ENCODE results near the gene C1QA. TPM values are rescaled to one million over a fixed set of nuclear protein-coding genes. Genes with fewer than 3 reads are reported as not detected.
"Not testable (repeated sequence)": the region's sequence is repeated elsewhere in the genome, so short reads cannot be mapped to it uniquely, and the experiment has no call there.

The C1QA gene
- polyA plus RNA-seq, 12 donors: 20.9 to 37.3 (median 26.2) TPM; not detected in 1

DNA sequence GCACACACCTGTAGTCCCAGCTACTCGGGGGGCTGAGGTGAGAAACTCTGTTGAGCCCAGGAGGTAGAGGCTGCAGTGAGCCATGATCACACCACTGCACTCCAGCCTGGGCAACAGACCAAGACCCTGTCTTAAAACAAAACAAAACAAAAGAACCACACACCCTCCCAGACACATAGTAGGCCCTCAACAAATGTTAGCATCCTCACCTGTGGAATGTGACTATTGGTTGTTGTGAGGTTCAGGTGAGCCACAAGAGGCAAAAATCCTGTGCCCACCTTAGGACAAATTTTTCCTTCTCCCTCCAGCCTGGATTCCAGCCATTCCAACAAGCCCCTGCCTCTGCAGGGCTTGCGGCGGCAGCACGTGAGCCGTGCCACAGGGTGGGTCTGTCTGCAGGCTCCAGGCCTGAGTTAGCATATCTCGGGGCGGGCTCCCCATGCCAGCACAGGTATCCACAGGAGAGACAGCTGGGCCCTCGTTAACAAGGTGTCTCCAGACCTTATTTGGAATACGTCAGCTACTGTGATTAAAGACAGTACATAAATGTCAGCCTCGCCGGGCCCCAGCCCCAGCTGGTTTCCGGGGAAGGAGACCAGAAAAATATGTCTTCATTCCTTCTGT, 34.0 kb downstream of the C1QA start:
- no peak for DNase-seq

DNA sequence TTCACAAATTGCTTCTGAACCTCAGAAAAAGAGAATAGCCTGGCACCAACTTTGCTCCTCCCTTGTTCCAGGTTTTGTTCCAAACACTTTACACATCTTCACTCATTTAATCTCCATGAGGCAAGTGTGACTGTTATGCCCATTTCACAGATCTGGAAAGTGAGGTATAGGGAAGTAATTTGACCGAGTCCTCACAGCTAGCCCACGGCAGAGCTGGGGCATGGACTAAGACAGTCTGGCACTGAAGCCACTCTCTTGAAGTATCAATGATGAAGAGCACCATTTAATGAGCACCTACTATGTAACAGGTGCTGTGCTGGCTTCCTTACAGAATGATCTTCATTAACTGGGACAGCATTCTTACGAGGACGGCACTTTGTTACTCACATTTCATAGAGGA, 35.6 kb downstream of the C1QA start:
- no peak for DNase-seq

DNA sequence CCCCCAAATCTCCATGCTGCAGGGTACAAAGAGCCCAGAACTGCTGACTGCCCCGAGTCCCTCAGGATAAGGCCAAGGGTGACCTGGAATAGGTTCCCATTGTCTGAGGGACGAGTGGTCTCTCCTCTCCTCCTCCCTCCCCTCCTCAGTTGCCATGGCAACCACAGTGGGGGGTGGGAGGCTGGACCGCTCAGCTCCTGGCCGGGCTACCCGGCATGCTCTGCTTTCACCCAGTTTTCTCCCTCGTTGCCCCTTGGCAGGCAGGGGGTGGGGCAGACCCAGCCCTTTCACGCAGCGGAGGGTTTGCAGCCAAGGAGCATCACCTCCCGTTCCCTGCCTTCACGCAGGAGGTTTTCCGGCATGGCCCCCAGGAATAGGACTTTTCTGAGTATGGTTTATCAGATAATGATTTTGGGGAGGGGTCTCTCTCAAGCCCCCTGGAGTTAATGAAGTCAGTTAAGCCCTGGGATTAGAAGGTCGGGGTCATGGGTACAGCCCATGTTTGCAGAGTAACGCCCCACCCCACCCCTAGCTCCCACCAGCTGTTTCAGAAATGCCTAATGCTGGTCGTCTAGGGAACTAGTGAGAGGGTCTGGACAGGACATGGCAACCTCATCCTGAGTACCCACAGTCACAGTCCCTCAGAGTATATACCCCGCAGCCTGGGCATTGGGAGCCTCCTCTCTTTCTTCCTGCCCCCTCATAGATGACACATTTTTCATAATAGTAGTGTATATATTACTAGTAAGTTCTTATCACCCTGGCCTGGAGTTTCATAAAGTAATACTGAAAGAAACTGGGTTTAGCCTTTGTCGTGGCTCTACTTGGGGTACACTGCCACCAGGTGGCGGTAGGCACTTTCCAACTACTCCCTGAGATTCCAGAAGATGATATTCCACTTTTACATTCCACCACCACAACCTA, 37.3 kb downstream of the C1QA start:
- peak; percentile 75 for DNase-seq

DNA sequence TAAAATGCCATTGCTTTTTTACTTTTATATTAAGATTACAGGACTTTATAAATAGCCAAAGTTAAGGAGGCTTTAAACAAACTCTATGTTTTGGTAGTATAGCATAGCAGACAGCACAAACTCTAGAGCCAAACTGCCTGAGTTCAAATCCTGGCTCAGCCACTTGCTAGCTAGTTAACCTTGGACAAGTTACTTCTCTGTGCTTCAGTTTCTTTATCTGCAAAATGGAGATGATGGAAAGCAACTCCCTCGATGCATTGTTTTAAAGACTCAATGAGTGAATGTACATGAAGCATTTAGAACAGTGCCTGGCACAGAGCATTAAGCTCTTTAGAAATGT, 38.0 kb downstream of the C1QA start:
- no peak for DNase-seq

DNA sequence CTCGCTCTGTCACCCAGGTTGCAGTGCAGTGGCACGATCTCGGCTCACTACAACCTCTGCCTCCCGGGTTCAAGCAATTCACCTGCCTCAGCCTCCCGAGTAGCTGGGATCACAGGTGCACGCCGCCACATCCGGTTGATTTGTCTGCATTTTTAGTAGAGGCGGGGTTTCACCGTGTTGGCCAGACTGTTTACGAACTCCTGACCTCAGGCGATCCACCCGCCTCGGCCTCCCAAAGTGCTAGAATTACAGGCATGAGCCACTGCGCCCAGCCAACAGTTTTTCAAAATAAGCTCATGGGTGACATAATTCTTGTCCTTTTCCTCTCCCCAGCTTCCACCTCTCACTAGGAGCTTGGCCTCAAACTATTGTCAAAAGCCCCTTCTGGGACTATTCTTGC, 39.7 kb downstream of the C1QA start:
- not testable (repeated sequence) for DNase-seq

DNA sequence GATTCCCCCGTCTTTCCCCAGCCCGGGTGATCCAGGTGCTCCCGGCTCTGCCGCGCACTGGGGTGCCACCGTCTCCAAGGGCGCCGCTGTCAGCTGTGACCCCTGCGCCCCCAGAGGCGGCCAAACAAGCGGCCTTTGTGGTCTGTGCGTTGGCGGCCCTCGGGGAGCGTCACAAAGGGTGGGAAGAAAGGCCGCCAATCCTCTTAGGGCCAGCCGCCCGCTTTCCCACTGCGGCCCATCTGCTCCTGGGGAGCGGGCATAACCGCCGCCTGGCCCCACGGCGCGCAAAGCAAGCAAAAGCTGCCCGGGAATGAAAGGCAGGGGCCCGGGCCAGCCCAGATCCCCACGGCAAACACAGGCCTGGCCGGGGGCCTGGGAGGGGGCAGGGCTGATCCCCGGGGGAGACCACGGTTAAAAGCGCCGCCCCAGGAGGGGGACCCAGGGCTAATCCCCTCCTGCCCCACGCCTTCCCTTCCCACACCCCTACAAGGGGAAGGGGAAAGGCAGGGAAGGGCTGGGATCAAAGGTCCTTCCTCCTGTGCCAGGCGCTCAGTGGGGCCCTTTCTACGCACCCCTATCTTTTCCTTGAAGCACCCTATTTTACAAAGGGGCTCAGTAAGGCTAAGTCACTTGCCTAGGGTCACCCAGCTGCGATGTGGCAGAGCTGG, 40.6 kb downstream of the C1QA start:
- no peak for DNase-seq

DNA sequence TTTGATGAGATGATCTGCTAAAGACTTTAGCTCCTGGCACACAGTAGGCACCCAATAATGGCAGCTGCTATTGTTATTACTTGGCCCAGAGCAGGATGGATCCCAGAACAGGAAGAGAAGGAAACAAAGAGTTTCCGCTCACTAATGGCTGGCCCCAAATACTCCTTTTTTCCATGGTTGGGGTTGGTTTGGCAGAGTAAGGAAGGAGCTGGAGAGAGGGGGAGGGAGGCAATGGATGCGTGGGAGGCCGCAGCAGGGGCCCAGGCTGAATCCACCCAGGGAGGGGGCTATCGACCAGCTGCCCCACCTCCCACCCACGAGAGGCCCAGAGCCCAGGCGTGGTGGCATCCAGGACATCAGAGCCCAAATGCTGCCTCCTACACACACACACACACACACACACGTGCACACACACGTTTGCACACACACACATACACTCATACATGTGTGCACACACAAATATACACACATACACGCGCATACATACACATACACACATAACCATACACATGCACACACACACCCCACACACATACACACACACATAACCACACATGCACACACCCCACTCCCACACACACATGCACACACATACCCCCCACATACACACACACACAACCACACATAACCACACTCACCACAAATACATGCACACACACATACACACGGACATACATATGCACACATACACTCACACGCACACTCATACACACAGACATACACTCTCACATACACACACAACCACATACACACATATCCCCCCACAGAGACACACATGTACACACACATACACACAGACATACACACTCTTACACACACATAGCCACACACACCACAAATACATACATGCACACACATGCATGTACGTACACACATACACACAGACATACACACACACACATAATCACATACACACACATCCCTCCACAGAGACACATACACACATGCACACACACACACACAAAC, 41.8 kb downstream of the C1QA start:
- DNase-seq: peak; percentile 54

DNA sequence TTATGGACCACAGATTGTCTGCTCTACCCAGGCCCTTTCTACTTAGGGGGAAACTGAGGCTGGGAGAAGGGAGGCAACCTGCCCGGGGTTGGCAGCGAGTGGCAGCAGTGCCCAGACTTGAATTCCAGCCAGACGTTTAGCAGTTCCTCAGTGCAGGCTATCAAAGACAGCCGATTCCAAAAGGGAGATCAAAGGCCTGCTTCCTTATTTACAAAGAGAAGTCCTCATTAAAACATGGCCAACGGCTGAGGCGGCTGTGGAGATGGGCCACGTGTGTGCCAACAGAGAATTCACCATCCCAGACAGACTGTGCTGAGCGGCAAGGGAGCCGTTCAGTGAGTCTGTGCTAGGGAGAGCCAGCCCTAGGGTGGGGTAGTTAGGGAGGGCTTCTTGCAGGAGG, 44.3 kb downstream of the C1QA start:
- no peak for DNase-seq

DNA sequence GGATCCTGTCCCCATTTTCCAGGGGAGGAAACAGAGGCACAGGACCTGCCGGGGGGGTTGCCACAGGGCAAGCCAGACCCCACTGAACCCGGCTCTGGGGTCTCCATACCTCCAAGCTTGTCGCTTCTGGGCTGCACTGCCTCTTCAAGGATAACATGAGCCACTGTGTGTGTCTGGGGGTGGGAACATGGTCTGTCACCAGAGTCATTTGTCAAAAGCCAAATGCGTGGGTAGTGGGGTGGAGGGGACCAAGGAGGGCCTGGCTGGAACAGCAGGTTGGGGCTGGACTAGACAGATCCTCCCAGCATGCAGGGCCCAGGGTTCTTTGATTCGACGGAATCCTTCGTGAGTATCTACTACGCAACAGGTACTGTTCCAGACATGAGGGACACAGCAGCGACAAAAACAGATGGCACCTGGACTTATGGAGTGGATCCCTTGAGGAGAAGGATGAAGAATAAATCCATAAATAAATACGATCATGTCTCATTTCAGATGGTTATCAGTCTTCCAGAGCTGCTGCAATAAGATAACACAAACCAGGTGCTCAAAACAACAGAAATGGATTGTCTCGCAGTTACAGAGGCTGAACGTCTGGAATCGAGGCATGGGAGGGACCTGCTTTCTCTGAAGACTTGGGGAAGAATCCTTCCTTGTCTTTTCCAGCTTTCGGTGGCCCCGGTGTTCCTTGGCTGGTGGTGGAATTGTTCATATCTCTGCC, 45.3 kb downstream of the C1QA start:
- no peak for DNase-seq

DNA sequence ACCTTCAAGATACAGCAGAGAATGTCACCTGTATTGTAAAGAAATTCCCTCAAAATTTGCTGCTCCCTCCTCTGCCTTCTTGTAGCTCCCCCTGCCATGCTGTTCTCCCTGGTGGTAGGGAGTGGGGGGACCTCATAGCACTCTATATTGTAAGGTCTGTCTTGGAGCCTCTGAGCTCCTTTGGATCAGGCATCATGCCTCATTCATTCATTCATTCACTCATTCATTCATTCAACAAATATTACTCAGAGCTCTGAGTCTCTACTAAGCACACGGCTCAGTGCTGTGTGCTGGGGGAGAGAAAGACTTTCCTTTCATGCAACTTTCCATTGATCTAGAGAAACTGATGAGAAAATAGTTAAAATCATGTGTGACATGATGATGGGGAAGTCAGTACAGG, 47.1 kb downstream of the C1QA start:
- DNase-seq: no peak

DNA sequence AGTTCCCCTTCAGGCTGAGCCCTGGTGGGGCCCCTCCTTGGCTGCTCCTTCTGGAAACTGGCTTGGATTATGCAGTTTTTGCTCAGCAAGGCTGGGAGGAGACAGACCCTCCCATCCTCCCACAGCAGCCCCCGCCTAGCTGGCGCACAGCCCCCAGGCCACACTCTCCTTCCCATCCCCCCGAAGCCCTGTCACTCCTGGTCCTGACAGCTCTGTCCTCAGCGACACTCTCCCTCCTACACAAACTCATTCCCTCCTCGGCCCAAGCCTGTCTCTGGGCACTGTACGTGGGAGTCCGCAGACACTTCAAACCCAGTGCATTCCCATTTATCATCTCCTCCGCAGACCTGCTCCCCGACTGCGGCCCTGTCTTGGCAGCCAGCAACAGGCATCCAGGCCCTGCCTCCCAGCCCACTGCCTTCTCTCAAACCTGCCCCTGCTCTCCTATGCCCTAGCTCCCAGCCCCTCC, 49.2 kb downstream of the C1QA start:
- DNase-seq: peak; percentile 78

DNA sequence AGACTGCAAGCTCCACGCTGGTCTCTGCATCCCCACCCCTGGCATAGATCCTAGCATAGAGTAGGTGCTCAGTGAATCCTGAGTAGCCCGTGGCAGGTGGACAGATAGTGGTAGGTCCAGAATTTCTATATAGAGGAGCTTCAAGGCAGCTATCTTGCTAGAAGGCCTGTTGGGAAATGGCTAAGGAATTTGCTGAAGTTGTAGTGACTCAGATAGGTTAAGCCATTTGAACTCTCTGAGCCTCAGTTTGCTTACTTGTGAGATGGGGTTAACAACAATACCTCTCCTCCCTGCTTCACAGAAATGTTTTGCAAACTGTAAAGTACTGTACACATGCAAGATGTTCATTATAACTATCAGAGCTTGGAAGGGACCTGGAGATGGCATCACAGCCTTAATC, 50.8 kb downstream of the C1QA start:
- DNase-seq: no peak

DNA sequence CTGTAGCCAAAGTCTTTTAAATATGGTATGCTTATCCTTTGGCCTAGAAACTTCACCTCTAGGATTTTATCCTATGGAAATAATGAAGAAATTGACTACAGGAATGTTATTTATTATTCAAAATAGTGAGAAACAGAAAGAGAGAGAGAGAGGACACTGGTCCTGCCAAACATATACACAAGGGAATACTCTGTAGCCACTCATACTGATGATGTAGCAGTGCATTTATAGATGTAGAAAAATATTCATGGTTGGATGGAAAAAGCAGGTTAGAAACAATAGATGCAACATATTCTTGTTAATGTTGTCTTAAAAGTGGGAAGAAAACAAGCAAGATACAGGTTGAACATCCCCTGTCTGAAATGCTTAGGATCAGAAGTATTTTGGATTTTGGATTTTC, 52.0 kb downstream of the C1QA start:
- no peak for DNase-seq

Other genes with a start within 250 kb of the C1QA start
- gene ZBTB40, start 184.8 kb upstream of the C1QA start, polyA plus RNA-seq (ENCODE audit: insufficient read length in 12 of 12): 10 to 100 TPM in 11 of 12 donors, not detected in 1; 11.1 to 16.1 (median 12.6) TPM
- under 1 TPM in 3 of 12 donors, not detected in 9; 0.05 to 0.12 (median 0.08) TPM for gene EPHA8, start 73.1 kb upstream of the C1QA start, polyA plus RNA-seq (ENCODE audit: insufficient read length in 12 of 12)
- 10 to 100 TPM in 11 of 12 donors, not detected in 1; 15.9 to 48.9 (median 24.5) TPM for gene C1QC, start 7.0 kb downstream of the C1QA start, polyA plus RNA-seq (ENCODE audit: insufficient read length in 12 of 12)
- gene C1QB, start 16.6 kb downstream of the C1QA start, polyA plus RNA-seq (ENCODE audit: insufficient read length in 12 of 12): 10 to 100 TPM in 11 of 12 donors, not detected in 1; 11.5 to 31.0 (median 16.5) TPM
- 10 to 100 TPM in 11 of 12 donors, not detected in 1; 11.8 to 33.7 (median 19.1) TPM for gene EPHB2, start 74.2 kb downstream of the C1QA start, polyA plus RNA-seq (ENCODE audit: insufficient read length in 12 of 12)

All from muscle of arm (tissue), 12 donors.